ENCODE data around the gene AFTPH.
A peak's percentile ranks its signal among the peaks of the same experiment; 100 is the strongest.

The AFTPH gene

GRCh38 chr2:64624108-64624610 lies 100.0 kb downstream of the AFTPH start:
- Histone ChIP-seq H3K79me2 (ENCODE audit: control insufficient read depth, low read length) (no peaks in the 10 kb centered on the region), H3K27ac (ENCODE audit: low read depth, low read length) (no peak overlapping the region), H3K9me2 (replicated peaks; ENCODE audit: control insufficient read depth, low read length) (no peaks in the 10 kb centered on the region), H3K36me3 (ENCODE audit: control insufficient read depth, low read length) (no peaks in the 10 kb centered on the region), H3K4me2 (ENCODE audit: low read length) (no peak overlapping the region), H3K4me1 (ENCODE audit: control insufficient read depth, low read length) (peaks cover 17% of the 10 kb centered on the region), H3K9me3 (ENCODE audit: control insufficient read depth, insufficient read depth, low read length) (no peaks in the 10 kb centered on the region), H4K20me1 (ENCODE audit: control insufficient read depth, insufficient read depth, low read depth, low read length) (no peaks in the 10 kb centered on the region), H3K27me3 (ENCODE audit: control insufficient read depth, low read length) (no peaks in the 10 kb centered on the region), H3K4me3 (ENCODE audit: low read length) (no peak overlapping the region), H3F3A (ENCODE audit: control insufficient read depth, insufficient read depth) (no peaks in the 10 kb centered on the region)
- no peak for TF ChIP-seq EZH2phosphoT487 (IDR thresholded peaks at IDR 0.05; ENCODE audit: borderline replicate concordance, low read length)
- TF ChIP-seq CTCF (IDR thresholded peaks at IDR 0.05; ENCODE audit: low read depth, low read length, poor library complexity, severe bottlenecking): no peak

GRCh38 chr2:64624862-64625261 lies 100.7 kb downstream of the AFTPH start:
- H3K27me3 ChIP-seq (ENCODE audit: control insufficient read depth, low read length): no peaks in the 10 kb centered on the region
- no peak overlapping the region for H3K4me3 ChIP-seq (ENCODE audit: low read length)
- no peak overlapping the region for H3K4me2 ChIP-seq (ENCODE audit: low read length)
- H3K9me2 ChIP-seq (replicated peaks; ENCODE audit: control insufficient read depth, low read length): no peaks in the 10 kb centered on the region
- H3K36me3 ChIP-seq (ENCODE audit: control insufficient read depth, low read length): no peaks in the 10 kb centered on the region
- TF ChIP-seq EZH2phosphoT487 (IDR thresholded peaks at IDR 0.05; ENCODE audit: borderline replicate concordance, low read length) (no peak), CTCF (IDR thresholded peaks at IDR 0.05; ENCODE audit: low read depth, low read length, poor library complexity, severe bottlenecking) (no peak)
- H4K20me1 ChIP-seq (ENCODE audit: control insufficient read depth, insufficient read depth, low read depth, low read length): no peaks in the 10 kb centered on the region
- H3K4me1 ChIP-seq (ENCODE audit: control insufficient read depth, low read length): peaks cover 17% of the 10 kb centered on the region
- no peaks in the 10 kb centered on the region for H3F3A ChIP-seq (ENCODE audit: control insufficient read depth, insufficient read depth)
- H3K9me3 ChIP-seq (ENCODE audit: control insufficient read depth, insufficient read depth, low read length): no peaks in the 10 kb centered on the region
- no peaks in the 10 kb centered on the region for H3K79me2 ChIP-seq (ENCODE audit: control insufficient read depth, low read length)
- H3K27ac ChIP-seq (ENCODE audit: low read depth, low read length): no peak overlapping the region

- no peaks in the 10 kb centered on the region for H3F3A ChIP-seq (ENCODE audit: control insufficient read depth, insufficient read depth)
- no peaks in the 10 kb centered on the region for H3K9me3 ChIP-seq (ENCODE audit: control insufficient read depth, insufficient read depth, low read length)
- no peak overlapping the region for H3K4me3 ChIP-seq (ENCODE audit: low read length)
- H3K27me3 ChIP-seq (ENCODE audit: control insufficient read depth, low read length): no peaks in the 10 kb centered on the region
- H3K9me2 ChIP-seq (replicated peaks; ENCODE audit: control insufficient read depth, low read length): no peaks in the 10 kb centered on the region
- peak overlapping the region; percentile 24; the same call in 1 of the 2 replicates for H3K4me2 ChIP-seq (ENCODE audit: low read length)
- no peaks in the 10 kb centered on the region for H4K20me1 ChIP-seq (ENCODE audit: control insufficient read depth, insufficient read depth, low read depth, low read length)
- H3K36me3 ChIP-seq (ENCODE audit: control insufficient read depth, low read length): peaks cover 1% of the 10 kb centered on the region; the same call in 1 of the 2 replicates
- H3K27ac ChIP-seq (ENCODE audit: low read depth, low read length): no peak overlapping the region
- H3K79me2 ChIP-seq (ENCODE audit: control insufficient read depth, low read length): no peaks in the 10 kb centered on the region
- TF ChIP-seq EZH2phosphoT487 (IDR thresholded peaks at IDR 0.05; ENCODE audit: borderline replicate concordance, low read length) (no peak), CTCF (IDR thresholded peaks at IDR 0.05; ENCODE audit: low read depth, low read length, poor library complexity, severe bottlenecking) (peak; percentile 23)
- H3K4me1 ChIP-seq (ENCODE audit: control insufficient read depth, low read length): peaks cover 17% of the 10 kb centered on the region
These were observed 101.4 kb downstream of the AFTPH start for GRCh38 chr2:64625299-64626145.
